Measurements from ENCODE around the gene C1orf21.

DNA sequence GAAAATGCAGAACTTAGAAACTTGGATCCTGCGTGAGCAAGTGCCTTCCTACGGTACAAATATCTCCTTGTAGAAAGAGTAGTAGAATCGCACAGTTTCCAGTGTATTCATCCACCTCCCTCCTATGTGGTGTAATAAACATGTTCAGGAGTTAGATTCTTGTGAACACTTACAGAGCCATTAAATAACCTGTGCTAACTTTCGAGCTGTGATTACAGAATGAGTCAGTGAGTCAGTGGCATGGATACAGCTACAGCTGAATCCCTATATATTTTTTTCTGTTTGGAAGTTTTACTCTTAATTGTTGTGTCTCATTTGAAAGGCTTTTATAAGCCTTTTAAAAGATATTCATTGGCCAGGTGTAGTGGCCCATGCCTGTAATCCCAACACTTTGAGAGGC lies 219.1 kb downstream of the C1orf21 start:
- TF ChIP-seq GATA2 (IDR thresholded peaks at IDR 0.05; ENCODE audit: low read depth, low read length) (no peak), GATA3 (IDR thresholded peaks at IDR 0.05; ENCODE audit: low read depth, low read length) (no peak)
